GM18517 (cell line): Measurements from ENCODE around the gene PIH1D1.

Experiments used
- ATAC-seq: cut with Tn5 transposase; IDR thresholded peaks from one replicate; pipeline ENCODE4 v1.9.1; 2021; ENCODE audit warnings: mild to moderate bottlenecking, moderate library complexity; ENCODE audit not compliant: unreplicated experiment

PIH1D1 gene

DNA sequence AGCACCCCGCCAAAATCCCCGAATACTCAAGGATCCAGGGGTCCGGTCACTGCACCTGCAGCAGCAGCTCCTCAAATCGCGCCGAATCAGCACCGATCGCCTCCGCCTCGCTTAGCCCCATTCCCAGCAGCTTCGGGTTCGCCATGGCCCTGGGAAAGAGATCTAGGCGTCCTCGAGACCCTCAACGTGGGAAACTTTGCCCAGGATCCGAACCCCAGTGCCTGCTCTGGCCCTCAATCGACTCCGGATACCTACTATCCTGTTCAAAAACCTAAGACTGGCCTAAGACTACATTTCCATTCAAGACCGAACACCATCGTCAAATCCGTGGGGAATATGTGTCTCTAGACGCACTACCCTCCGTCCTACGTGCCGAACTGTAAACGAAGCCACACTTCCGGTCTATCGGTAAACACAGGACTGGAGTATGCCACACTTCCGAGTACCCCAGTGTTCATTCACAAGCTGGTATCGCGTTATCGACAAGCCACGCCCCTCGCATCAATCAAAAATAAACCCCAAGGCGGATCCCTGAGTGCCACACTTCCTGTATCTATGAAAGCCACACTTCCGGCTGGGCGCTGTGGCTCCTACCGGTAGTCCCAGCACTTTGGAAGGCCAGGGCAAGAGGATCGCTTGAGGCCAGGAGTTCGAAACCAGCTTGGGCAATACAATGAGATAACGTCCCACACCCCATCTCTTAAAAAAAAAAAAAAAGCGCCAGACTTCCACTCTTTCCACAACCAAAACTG lies at the start of gene PIH1D1:
Gene PIH1D1 (minus strand): TSS at position 385 of the 752 bp plus-strand sequence. CDS start 240 bp downstream, at position 145.
- ATAC-seq: peak; percentile 65

DNA sequence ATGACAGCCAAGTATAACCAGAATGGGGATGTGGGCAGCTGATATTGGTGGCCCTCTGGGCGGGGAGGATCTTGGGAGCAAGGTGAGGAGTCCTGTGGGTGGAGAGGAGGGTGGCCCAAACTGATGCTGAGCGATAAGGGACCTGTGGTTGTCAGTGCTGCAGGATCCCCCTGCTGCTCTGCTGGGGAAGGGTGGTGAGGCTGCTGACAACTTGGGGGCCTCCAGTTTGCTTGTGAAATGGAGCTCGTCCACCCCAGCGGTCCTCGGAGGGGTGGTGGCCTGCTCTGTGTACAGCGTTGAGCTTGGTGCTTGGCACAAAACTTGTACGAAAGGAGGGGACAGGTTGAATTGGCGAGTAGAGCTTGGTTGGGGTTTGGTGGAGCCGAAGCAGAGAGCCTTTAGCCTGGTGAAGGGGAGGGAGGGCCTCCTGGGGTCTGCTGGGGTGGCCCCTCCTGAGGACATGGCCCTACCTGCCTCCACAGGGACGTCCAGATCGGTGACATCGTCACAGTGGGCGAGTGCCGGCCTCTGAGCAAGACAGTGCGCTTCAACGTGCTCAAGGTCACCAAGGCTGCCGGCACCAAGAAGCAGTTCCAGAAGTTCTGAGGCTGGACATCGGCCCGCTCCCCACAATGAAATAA lies 47.5 kb upstream of the PIH1D1 start:
- no peak for ATAC-seq

DNA sequence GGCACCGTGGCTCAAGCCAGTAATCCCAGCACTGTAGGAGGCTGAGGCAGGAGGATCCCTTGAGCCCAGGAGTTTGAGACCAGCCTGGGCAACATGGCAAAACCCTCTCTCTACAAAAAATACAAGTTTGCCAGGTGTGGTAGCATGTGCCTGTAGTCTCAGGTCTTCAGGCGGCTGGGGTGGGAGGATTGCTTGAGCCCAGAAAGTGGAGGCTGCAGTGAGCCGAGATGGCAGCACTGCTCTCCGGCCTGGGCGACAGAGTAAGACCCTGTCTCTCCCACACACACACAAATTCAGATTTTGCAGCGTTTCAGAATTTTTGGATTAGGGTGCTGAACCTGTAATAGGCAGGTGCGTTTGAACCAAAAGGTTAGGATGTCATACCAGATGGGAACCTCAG lies 46.9 kb upstream of the PIH1D1 start:
- no peak for ATAC-seq

DNA sequence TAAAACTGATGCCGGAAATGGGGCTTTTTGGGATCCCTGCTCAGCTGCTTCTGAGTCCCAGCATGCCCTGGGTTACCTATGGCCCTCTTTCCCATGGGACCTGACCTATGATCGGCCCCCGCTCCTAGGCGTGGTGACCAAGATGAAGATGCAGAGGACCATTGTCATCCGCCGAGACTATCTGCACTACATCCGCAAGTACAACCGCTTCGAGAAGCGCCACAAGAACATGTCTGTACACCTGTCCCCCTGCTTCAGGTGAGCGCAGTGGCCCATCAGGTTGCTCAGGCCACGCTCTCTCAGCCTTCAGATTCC lies 46.1 kb upstream of the PIH1D1 start:
- no peak for ATAC-seq

DNA sequence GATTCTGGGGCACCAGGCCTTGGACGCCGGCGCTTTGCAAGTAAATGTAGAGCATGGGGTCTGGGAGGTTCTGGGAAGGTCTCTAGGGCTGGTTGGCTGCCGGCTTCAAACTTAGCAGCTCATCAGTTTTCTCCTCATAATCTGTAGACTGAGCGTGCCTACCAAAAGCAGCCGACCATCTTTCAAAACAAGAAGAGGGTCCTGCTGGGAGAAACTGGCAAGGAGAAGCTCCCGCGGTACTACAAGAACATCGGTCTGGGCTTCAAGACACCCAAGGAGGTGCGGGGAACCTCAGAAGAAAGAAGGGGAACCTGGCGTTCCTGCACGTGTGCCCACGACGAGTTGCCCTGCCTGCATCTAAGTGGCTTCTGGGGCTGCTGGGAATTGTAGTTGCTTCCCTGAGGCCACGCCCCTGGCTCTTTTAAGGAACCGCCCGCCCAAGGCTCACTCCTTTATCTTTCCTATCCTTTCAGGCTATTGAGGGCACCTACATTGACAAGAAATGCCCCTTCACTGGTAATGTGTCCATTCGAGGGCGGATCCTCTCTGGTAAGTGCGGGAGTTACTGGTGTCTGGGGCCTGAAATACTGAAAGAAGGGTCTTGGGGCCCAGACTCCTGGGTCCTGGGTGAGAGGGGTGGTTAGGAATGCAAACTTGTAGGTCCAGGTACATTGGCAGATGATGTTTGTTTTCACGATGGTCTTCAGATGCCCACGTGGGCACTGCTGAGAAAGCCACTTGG lies 45.6 kb upstream of the PIH1D1 start:
- ATAC-seq: no peak

DNA sequence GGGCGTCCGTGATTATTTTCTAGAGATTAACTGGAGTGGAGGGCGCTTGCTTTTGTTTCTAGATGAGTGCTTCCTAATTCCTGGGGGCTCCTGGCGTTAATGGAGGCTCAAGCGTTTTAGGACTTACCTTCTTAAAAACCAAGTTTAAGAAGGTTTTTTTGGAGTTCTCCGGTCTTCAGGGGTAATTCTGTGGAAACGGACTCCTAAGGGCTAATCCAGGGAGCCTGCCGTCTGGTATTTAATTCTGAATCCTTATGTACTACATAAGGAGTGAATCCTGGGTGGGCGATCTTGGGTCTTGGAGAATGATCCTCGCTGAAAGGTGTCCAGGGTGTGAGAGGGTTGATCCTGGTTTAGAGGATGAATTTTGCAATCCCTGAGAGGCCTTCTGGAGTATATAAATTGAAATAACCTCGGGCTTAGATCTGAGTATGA lies 45.0 kb upstream of the PIH1D1 start:
- no peak for ATAC-seq

DNA sequence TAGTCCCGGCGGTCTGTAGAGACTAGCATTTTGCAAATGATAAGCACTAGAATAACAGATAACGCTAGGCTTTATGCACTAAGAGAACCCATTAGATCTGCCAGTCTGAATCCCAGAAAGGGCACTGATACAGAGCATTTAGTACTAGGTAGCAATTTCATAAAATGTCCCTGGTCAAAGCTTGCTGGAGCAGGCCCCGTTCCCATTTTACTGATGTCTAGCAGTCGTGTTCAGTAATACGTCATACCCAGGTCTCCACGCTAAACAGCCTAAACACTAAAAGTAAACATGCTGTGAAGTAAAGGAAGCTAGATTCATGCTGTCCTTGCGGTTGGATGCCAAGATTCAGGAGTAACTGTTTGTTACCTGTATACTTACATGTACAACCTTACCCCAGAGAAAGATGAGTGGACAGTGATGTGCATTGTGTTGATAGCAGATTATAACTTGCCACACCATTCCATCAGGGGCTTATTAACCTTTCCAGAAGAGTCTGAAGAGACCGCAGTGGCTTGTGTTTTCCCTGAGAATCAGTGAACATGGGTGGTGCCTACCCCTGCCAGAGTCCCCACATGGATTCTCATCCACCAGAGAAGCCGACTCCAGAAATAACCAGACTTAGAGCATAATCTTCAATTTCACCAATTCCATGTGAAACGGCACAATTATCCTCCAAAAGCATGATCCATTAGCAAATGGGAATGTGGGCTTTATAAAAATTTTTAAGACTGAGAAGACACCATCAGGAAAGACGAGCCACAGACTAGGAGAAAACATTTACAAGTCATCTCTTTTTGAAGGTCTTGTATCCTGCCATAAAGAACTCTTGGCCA lies 41.2 kb upstream of the PIH1D1 start:
- ATAC-seq: no peak

DNA sequence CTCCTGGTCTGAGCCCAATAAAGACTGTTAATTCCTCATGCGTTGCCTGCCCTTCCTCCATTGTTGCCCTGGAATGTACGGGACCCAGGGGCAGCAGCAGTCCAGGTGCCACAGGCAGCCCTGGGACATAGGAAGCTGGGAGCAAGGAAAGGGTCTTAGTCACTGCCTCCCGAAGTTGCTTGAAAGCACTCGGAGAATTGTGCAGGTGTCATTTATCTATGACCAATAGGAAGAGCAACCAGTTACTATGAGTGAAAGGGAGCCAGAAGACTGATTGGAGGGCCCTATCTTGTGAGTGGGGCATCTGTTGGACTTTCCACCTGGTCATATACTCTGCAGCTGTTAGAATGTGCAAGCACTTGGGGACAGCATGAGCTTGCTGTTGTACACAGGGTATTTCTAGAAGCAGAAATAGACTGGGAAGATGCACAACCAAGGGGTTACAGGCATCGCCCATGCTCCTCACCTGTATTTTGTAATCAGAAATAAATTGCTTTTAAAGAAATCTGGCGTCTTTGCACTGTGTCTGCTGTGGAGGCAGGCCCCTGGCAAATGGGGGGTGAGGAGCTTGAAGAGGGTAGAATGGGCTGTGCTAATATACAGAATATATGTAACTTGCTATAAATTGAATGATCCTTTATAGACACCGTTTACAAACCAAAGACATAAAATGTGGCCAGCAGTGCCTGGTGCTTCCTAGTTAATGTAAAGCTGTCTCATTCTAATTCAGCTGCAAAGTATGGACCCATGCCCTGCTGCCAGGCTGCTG lies 40.4 kb upstream of the PIH1D1 start:
- no peak for ATAC-seq

DNA sequence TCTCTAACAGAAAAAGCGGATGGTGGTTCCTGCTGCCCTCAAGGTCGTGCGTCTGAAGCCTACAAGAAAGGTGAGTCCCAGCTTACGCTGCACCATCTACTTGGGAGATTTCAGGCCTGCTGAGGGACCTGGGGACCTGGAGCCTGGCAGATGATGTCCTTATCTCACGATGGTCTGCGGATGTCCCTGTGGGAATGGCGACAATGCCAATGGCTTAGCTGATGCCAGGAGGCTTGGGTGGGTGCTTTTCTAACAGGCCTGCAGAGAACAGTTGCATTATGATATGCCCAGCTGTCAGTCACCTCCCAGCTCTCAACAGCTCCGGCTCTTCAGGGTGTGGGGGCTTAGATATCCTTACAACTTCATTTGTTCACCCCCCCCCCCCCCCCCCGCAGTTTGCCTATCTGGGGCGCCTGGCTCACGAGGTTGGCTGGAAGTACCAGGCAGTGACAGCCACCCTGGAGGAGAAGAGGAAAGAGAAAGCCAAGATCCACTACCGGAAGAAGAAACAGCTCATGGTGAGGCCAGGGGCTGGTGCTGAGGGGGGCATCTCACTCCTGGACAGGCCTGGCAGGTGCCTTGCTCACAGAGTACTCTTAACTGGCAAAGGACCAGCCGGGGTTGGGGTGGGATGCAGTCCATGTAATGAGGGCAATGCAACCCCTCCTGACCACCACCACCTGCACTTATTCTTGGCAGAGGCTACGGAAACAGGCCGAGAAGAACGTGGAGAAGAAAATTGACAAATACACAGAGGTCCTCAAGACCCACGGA lies 39.6 kb upstream of the PIH1D1 start:
- no peak for ATAC-seq

DNA sequence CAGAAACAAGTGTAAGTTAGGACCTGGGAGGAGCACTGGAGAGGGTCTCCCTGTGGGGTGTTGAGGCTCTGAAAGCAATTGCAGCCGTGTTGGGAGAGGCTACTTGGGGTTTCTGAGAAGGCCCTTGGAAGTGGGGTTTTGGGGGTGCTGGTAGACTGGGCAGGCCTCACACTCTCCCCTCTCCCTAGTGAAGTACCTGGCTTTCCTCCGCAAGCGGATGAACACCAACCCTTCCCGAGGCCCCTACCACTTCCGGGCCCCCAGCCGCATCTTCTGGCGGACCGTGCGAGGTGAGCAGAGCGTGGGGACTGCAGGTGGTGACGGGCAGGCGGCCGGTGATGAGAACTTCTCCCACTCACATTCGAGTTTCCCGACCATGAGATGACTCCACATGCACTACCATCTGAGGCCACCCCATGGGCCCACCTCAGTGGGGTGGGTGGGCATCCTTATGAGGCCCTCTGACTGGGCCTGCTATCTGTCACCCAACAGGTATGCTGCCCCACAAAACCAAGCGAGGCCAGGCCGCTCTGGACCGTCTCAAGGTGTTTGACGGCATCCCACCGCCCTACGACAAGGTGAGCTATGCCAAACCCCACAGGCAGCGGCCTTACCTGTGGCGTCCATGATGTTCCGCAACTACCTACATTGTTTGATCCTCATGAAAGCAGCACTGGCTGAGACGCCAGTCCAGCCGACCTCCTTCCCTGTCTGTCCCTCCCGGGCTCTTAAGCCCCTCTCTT lies 38.8 kb upstream of the PIH1D1 start:
- no peak for ATAC-seq

DNA sequence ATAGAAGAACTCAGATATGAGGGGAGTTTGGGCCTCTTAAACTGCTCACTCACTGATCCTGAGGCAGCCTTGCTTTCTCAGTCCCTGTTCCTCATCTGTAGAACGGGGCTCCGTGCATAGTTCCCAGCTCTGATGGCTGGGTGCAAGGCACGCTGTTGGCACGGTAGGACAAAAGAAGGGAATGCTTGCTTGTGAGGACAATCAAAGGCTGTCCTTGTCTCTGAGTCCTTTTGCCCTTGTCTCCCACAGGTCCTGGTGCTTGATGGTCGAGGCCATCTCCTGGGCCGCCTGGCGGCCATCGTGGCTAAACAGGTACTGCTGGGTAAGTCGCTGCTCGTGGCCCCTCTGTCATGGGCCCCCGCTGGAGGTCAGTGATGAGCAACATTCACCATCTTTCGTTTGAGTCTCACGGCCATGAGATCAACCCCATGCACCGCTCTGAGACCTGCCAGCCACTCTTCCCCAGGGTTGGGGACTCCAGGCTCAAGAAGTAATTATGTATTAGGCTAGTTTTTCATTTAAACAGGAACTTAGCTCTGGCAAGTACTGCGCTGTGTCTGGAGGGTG lies 38.1 kb upstream of the PIH1D1 start:
- ATAC-seq: no peak

DNA sequence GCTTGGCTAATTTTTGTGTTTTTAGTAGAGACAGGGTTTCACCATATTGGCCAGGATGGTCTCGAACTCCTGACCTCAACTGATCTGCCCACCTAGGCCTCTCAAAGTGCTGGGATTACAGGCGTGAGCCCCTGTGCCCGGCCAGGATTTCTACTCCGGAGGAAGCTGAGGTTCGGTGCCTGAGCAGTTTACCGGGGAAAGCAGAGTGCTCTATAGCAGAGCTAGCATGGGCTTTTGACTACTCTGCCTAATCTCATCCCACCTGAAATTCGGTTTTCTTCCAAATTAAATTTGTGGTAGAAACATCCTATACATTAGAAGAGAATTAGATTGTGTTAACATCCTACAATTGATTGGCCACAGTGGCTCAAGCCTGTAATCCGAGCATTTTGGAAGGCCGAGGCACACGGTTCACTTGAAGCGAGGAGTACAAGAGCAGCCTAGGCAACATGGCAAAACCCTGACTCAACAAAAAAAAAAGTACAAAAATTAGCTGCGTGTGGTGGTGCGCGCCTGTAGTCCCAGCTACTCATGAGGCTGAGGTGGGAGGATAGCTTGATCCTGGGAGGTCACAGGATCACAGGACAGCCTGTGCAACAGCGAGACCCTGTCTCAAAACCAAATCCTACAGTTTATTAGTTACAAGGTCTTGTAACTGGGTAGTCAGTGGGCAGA lies 37.4 kb upstream of the PIH1D1 start:
- ATAC-seq: no peak

DNA sequence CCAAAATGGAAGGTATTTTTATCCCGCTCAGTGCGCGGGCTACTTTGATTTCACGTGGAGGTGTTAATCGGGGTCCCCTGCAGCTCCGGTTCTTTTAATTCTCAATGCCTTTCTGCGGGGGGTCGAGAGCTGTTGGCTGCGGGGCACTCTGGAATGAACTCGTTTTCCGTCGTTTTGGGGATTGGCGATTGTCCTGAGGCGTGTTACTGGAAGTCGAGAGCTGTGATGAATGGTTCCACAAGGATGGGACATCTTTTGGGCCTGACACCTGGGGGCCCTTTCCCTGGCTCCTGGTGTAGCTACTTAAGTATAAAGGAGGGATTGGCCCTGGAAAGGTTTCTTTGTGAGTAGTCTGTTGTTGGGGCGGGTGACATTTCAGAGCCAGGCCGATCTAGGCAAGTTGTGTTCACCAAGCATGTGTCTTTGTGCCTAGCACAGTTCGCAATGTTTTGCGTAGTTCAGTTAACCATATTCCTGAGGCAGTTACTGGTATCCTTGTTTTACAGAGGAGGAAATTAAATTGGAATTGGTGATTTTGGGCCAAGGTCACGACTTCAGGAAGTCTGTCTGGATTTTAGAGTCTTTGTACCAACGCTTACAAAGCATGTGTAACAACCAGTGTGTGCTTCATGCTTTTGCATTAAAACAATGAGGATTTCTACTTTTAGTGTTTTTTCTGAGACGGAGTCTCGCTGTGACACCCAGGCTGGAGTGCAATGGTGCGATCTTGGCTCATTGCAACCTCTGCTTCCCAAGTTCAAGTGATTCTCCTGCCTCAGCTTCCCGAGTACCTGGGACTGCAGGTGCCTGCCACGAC lies 36.6 kb upstream of the PIH1D1 start:
- no peak for ATAC-seq

DNA sequence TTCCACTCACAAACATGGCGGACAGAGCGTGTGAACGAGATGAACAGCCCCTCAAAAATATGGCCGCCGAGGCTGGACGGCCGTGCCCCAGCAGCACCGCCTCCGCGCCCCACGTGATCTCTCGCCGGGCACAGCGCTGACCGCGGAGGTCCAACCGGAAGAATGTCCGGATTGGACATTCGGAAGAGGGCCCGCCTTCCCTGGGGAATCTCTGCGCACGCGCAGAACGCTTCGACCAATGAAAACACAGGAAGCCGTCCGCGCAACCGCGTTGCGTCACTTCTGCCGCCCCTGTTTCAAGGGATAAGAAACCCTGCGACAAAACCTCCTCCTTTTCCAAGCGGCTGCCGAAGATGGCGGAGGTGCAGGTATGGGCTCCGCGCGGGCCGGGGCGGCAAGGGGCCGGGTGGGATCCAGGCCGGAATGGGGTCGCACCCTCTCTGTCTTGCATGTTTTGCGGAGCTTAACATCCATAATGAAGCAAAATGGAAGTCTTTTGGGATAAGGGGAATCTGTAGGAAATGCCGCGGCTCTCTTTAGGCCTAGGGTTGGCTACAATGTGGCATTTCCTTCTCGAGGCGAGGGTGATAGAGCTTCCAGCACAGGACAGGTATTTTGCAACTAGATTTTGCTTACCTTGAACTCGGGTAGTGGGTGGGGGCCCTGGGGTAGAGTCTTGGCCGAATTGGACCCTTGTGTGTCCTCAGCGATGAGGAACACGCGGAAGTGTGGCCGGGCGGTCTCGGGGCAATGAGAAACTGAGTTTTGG lies 35.8 kb upstream of the PIH1D1 start, which contains the start of gene RPL13A:
Gene RPL13A (plus strand): TSS at position 332 of the 769 bp plus-strand sequence. CDS start 22 bp downstream, at position 354.
- peak; percentile 90 for ATAC-seq

DNA sequence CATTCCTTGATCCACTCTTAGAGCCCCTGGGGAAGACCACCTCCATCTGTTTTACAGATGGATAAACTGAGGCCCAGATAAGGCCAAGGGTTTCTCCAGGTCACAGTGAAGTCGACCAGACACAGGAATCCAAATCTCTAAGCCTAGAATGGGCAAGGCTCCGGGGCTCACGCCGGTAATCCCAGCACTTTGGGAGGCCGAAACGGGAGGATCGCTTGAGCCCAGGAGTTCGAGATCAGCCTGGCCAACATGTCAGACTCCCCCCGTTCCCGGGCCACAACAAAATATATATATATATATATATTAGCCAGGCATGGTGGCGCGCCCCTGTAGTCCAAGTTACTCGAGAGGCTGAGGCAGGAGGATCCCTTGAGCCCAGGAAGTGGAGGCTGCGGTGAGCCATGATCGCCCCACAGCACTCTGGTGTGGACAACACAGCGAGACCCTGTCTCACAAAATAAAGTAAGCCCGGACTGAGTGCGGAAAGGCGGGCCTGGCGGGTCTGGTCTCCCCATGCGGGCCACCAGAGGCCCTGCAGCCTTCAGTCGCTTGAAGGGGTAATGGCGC lies 35.2 kb upstream of the PIH1D1 start:
- ATAC-seq: no peak

DNA sequence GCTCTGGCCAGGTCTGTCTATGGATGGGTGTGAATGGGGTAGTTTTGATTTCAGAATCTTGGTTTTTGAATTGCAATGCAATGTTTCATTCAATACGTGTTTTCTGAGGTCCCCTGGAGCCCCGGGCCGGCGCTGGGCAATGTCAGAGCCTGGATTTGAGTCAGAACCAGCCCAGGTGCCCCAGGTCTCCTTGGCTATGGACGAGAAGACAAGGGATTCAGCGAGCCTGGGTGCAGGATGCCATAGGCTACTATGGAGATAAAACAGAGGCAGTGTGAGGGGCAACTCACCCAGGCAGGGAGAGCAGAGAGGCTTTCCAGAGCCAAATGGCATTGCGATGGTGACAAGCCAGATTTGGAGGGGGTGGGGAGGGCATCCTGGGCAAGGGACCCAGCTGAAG lies 34.6 kb upstream of the PIH1D1 start:
- no peak for ATAC-seq
